HL-60 (cell line): Measurements from ENCODE around the gene SVIL.
"Not testable (repeated sequence)": the region's sequence is repeated elsewhere in the genome, so short reads cannot be mapped to it uniquely, and the experiment has no call there.

Experiments
- GABPA ChIP-seq: IDR thresholded peaks from 2 replicates; pipeline ENCODE4 v1.6.1; 2012; ENCODE audit warnings: low read depth
- POLR2AphosphoS5 ChIP-seq: IDR thresholded peaks from 2 replicates; pipeline ENCODE4 v1.6.1; 2012; ENCODE audit warnings: low read depth
- SPI1 ChIP-seq: IDR thresholded peaks from 2 replicates; pipeline ENCODE4 v1.6.1; 2012; ENCODE audit warnings: low read depth, mild to moderate bottlenecking, borderline replicate concordance
- TF ChIP-seq, protein P1 (sequence below): IDR thresholded peaks from one replicate; pipeline ENCODE4 v1.5.1; 2011; ENCODE audit warnings: low read length, control low read depth, inconsistent platforms; ENCODE audit not compliant: insufficient read depth
- TF ChIP-seq, protein P2 (sequence below): IDR thresholded peaks from 2 replicates; pipeline ENCODE4 v1.6.1; 2012; ENCODE audit warnings: low read depth; ENCODE audit not compliant: insufficient replicate concordance

GRCh38 chr10:29563006-29563405 is 71.8 kb downstream of the SVIL start:
- TF ChIP-seq, protein P1, sequence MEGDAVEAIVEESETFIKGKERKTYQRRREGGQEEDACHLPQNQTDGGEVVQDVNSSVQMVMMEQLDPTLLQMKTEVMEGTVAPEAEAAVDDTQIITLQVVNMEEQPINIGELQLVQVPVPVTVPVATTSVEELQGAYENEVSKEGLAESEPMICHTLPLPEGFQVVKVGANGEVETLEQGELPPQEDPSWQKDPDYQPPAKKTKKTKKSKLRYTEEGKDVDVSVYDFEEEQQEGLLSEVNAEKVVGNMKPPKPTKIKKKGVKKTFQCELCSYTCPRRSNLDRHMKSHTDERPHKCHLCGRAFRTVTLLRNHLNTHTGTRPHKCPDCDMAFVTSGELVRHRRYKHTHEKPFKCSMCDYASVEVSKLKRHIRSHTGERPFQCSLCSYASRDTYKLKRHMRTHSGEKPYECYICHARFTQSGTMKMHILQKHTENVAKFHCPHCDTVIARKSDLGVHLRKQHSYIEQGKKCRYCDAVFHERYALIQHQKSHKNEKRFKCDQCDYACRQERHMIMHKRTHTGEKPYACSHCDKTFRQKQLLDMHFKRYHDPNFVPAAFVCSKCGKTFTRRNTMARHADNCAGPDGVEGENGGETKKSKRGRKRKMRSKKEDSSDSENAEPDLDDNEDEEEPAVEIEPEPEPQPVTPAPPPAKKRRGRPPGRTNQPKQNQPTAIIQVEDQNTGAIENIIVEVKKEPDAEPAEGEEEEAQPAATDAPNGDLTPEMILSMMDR, result not testable (repeated sequence)
- not testable (repeated sequence) for TF ChIP-seq POLR2AphosphoS5, GABPA, SPI1
- TF ChIP-seq, protein P2, sequence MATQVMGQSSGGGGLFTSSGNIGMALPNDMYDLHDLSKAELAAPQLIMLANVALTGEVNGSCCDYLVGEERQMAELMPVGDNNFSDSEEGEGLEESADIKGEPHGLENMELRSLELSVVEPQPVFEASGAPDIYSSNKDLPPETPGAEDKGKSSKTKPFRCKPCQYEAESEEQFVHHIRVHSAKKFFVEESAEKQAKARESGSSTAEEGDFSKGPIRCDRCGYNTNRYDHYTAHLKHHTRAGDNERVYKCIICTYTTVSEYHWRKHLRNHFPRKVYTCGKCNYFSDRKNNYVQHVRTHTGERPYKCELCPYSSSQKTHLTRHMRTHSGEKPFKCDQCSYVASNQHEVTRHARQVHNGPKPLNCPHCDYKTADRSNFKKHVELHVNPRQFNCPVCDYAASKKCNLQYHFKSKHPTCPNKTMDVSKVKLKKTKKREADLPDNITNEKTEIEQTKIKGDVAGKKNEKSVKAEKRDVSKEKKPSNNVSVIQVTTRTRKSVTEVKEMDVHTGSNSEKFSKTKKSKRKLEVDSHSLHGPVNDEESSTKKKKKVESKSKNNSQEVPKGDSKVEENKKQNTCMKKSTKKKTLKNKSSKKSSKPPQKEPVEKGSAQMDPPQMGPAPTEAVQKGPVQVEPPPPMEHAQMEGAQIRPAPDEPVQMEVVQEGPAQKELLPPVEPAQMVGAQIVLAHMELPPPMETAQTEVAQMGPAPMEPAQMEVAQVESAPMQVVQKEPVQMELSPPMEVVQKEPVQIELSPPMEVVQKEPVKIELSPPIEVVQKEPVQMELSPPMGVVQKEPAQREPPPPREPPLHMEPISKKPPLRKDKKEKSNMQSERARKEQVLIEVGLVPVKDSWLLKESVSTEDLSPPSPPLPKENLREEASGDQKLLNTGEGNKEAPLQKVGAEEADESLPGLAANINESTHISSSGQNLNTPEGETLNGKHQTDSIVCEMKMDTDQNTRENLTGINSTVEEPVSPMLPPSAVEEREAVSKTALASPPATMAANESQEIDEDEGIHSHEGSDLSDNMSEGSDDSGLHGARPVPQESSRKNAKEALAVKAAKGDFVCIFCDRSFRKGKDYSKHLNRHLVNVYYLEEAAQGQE, result not testable (repeated sequence)
